ENCODE data around the gene BANF2.
"Not testable (repeated sequence)": the region's sequence is repeated elsewhere in the genome, so short reads cannot be mapped to it uniquely, and the experiment has no call there.

The BANF2 gene

DNA sequence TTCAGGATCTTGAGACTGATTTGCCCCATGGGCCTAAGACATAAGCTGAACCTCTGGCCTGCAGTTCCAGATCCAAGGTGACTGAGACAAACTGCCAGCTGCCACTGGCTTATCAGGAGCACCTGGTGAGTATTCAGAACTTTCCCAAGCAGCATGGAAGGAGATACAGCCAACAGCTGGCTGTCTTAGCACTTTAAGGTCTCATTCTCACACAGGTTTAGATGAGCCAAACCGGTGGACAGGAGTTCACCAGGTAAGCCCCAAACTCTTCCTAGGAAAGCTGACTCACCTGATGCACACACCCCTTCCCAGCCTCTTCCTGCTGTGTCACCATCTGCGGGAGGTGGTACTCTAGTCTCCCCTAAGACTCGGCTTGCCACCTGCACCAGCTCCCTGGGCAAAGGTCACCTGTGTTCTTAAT, at the start of gene BANF2:
Gene BANF2, plus strand, starts transcription at position 36 of the 421 bp plus-strand sequence. CDS start 25,060 bp downstream, outside the sequence.
- no peak for DNase-seq

DNA sequence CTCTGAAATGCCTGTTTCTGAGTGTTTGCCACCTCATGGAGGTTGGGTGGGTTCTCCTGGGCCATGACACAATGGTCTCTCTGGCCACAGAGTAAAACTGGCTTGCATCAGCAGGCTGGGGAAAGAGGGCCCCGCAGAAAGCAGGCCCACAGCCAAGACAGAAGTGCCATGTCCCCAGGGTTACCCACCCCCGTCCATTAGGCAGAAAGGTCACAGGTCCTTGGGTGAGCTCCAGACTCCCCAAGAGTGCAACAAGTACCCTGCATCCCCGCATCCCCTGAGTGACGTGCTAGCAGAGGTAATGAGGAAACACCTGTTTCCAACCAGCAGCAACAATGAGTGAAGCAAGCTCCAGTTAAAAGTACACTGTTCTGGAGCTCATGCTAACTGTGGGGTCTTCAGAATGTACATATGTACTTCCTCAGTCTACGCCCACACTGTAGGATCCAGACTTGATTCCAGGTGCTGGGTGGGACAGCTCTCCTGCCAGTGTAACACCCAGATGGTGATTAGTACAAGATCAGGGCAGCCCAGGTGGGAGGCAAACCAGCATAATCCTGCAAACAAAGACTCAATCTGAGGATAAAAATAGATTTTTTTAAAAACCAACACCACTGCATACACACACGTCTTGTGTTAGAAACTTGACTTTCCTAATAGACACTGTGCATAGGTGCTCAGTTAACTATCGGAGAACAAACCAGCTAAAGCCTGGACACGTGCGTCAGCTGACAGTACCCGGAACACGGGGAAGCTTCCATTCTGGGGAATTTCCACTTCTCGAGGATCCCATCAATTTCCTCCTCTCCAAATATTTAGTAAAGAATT, 49.3 kb upstream of the BANF2 start:
- no peak for DNase-seq

DNA sequence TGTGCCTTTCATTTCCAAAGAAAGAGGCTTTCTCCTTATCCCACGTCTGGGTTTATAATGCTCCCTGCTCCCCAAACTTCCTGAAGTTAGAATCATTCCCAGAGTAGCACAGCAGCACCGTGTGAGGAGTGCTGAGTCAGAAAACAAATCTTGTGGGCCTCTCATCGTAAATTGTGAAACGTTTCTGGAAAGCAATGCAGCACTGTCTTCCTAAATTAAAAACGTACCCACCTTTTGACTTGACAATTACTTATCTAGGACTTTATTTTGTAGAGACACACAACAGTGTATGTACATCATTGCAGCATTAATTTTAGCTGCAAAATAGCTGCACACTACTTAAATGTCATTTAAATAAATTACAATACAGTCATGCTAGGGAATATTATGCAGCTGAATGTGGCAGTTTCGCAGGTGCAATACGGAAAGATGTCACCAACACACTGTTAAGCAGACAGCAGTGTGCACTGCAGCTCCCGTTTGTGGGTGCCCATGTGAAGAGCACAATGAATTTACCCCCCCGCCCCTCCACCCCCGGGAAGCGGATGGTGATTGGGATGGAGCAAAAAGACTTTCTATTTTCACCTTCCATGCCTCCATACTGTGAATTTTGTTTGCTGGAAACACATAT, 48.5 kb upstream of the BANF2 start:
- DNase-seq = no peak

DNA sequence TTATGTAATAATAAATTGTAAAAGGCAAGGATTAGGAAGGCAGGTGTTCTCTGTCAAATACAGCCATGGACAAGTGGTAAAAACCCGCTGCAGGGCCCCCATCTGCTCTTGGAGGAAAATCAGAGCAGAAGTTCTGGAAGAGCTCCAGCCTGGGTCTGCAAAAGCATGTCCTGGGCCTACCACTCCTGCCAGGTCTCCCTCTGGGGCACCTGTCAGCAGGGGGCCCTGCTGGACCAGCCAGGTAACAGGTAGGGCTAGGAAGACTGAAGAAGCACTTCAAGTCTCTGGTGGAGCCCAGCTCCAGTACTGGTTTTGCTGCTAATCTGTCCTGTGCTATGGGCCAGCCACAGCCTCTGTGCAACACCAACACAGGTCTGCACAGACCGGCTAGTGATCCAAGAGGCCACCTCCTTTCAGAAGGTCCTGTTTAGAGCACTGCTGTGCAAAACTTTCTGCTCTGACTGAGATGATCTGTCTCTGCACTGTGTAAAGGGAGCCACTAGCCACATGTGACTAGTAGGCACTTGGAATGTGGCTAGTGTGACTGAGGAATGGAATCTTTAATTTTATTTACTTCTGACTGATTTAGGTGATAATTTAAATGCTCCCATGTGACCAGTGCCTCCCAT, 47.9 kb upstream of the BANF2 start:
- DNase-seq = no peak

DNA sequence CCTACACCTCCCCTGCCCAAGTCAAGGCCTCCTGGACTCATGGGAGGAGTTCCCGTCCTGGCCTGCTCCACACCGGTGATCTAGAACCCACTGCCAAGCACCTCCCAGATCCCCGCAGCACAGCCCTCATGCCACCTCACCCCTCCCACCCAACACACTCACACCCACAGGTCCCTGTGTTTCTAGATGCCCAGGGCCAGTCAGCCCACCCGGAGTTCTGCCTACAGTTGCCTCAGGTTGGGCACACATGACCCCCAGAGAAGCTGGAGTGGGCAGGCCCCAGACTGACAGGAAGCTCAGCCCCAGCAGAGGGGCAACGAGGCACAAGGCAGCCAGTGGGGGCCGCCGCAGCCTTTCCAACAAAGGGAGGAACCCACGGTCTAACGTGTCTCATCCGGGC, 47.4 kb upstream of the BANF2 start:
- no peak for DNase-seq

DNA sequence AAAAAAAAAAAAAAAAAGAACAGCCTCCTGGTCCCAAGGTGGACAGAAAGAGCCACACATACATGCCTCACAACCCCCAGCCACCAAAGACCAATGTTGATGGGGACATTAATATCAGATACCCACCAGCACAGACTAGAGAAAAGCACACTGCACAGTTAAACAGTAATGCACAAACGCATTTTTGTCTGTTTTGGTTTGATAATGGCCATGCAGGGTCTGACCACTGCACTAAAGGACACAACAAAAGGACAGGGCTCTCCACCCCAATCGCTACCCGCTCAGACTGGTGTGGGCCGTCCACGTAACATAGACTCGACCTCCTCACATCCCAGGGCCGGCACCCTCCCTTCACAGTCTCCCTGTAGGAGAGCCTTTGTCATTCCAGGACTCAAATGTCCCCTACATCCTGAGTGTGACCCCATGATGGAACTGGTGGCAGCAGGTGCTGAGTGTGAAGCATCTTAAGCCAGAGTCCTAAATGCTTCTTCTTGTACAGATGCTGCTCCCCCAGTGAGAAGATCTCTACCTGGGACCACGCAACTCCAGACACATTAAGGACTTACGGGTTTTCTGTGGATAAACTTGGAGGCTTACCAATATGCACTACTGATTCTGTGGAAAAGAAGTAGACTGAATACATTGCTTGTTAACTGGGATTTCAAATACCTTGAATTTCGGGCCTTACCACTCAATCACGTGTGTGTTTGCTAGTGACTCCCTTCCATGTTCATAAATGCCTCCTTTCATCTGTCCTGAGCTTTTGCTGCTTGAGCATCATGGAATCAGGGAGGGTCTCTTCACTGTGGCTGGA, 45.7 kb upstream of the BANF2 start:
- DNase-seq = no peak

DNA sequence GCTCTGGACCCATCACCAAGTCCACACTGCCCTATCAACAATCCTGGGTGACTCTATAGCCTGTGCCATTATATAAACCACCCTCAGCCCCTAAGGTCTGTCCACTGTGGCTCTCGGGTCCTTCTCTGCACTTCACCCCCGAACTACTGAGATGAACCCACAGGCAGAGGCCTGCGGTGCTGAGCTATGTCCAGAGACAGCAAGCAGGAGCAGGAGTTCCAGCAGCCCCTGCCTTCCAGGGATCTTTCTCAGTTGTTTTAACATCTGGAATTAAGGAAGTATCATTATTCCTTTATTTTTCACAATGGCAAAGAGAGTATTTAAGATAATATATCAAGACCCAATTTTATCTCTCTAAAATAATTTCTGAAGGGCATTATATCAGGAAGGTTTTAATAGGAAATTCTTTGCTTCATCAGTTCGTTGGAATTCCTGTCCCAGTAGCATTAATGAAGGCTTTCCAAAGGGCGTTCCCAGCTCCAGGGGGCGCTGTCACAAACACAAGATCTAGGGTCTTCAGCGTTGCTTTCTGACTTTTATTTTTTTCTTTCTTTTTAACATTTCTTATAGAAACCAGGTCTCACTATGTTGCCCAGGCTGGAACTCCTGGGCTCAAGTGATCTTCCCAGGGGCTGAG, 45.0 kb upstream of the BANF2 start:
- DNase-seq = peak; percentile 16

DNA sequence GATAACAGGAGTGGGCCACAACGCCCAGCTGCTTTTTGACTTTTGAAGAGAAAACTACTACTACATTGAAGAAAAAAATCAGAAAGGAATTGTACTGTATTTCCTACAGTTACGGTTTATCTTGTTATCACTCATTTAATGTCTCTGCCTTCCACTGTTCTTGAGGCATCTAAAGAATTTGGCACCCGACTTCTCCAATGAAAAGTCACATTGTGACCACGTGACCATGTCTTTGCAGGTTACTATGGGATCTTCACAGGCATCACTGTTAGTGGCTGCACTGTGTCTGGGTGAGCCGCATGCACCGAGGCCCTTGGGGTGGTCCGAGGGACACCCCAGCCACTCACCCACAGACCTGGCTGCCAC, 44.5 kb upstream of the BANF2 start:
- no peak for DNase-seq

DNA sequence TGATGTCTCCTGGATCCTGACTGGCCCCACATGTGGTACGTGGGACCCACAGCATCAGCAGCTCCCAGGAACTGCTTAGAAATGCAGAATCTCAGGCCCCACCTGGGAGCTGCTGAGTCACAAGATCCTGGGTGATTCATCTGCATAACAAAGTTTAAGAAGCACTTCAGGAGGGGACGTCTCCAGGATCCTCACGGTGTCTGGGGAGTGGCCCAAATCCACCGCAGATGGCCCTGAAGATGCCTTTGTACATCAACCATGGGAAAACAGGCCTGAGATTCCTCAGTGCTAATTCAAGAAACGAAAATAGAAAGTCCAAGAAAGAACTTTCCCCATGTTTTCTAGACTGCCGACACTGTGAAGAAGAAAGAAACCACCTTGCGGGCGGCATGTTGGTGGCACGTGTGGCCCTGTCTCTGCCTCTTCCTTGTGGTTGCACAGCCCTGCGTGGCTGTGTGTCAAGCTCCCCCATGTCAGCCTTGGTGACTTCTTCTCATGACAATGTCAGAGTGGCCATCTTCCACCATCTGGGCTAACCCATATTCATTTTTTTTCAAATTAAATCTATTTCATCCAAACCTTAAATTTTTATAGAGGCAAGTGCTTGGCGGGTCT, 43.8 kb upstream of the BANF2 start:
- no peak for DNase-seq

DNA sequence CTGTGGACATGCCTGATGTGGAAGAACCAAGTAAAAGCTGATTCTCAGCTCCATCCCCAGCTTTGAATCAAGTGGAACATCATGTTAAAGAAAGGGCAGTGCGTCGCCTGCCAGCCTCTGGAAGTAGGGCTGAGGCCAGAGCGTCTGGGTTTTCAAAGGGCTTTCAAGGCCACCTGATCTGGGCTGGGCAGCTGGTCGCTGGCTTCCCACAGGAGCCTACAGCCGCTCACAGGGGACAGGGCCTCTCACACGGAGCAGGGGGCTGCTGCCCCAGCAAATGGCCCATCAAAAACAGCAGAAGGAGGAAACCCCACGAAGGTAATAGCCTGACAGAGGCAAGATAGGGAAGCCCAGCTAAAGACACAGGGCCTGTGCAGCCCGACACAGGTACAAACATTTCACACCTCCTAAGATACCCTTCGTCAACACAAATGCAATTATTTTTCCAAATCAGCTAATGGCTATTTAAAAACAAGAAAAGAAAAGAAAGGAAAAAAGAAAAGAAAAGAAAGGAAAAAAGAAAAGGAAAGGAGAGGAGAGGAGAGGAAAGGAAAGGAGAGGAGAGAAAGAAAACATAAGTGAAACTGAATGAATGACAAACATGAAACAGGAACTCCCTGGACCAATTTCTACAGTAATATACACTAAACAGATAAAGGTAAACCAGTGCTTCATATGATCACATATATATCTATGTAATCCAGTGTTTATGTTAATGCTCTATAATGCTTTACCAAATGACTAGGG, 42.5 kb upstream of the BANF2 start:
- DNase-seq = no peak

DNA sequence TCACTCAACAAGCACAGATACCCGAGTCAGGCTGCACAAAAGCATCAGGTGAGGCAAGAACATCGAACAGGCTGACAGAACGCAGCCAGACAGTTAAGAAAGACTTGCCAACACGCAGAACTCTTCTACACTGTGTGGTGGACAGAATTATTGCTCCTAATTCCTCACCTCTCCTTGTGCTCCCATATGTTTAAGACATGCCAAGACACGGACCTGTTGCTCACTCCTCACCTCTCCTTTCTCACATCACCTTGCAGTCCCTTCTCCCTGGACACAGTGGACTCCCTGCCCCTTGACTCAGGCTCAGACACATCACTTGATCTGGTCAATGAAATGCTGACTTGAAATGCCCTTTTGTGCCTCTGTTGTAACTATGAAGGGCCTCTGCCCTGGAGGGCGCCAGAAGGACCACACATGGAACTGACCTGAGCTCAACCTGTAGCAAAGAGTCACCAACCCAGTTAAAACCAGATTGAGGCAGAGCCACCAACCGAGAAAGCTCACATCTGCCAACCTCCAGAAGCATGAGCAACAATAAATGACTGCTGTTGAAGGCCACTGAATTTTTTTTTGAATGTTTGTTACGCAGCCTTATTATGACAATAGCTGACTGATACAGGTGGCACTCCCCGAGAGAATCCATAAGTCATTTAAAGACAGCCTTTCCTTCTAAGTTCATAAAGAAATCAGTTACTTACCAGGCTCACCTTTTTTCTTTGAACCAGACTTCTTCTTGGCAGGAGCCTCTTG, 41.7 kb upstream of the BANF2 start:
- no peak for DNase-seq

DNA sequence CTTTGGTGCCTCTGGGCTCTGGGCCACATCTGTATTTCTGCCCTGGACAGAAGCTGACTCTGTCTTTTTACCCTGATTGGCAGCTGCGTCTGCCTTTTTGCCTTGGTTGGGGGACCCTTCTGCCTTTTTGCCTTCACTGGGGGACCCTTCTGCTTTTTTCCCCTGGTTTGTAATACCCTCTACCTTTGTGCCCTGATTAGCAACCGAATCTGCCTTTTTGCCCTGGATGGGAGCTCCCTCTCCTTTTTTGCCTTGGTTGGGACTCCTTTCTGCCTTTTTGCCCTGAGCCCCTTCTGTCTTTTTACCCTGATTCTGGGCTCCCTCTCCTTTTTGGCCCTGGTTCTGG, 41.1 kb upstream of the BANF2 start:
- no peak for DNase-seq

DNA sequence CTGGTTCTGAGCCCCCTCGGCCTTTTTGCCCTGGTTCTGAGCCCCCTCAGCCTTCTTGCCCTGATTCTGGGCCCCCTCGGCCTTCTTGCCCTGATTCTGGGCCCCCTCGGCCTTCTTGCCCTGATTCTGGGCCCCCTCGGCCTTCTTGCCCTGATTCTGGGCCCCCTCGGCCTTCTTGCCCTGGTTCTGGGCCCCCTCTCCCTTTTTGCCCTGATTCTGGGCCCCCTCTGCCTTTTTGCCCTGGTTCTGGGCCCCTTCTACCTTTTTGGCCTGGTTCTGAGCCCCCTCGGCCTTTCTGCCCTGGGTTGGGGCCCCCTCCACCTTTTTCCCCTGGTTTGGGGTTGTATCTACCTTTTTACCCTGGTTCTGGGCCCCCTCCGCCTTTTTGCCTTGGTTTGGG, 40.4 kb upstream of the BANF2 start:
- not testable (repeated sequence) for DNase-seq

DNA sequence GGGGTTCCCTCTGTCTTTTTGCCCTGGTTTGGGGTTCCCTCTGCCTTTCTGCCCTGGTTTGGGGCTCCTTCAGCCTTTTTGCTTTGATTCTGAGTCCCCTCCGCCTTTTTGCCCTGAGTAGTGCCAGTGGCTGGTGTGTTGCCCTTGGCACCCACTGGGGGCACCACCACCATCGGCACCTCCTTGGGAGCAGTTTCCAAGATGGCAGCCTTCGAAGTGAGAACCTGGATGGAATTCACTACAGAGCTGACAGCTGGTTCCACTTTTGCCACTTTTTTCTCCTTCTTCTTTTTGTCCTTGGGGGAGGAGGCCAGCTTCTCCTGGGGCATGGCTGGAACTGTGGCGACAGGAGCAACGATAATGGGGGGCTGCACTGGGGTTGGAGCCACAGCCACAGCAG, 40.0 kb upstream of the BANF2 start:
- DNase-seq = no peak

DNA sequence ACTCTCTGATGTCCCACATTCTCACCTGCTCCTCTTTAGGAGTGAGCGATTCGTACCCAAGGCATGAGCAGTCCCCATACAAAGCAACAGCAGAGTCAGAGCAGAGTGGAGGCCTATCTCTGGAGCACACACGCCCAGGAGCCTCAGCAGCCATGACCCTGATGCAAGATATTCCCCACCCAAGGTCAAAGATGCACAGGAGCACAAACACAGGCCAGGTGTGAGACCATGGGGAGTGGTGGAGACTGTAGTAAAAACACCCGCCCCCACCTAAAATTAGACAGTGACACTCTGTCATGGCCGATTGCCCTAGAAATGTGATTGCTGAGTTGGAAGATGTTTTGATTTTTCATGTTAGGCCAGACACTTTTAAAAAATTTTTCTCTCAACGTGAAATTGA, 39.1 kb upstream of the BANF2 start:
- DNase-seq = no peak

DNA sequence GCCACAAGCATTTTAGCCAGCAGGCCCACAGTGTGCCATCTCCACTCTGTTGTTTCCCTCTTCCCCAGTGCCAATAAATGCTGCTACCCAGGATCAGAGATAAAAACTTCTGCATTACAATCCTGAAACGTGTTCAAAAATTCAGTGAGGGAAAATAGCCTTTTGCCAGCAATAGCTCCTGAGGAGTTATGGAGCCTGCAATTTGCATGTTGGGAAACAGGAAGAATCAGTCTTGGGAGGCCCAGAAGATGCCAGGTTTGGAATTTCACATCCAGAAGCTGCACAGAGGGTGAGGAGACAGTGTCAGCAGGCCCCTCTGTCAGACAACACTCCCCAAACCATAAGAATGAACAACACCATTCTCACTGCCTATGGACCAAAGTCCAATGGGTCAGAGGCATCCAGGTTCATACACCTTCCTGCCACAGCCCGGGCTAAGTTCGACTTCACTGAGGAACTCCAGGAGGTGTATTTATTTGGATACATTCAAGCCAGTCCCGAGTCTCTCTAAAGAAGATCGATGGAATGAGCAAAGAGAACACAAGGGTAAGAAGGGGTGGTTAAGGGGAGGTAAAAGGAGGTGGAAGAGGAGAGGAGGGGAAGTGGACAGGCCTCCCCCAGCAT, 38.5 kb upstream of the BANF2 start:
- DNase-seq = no peak

DNA sequence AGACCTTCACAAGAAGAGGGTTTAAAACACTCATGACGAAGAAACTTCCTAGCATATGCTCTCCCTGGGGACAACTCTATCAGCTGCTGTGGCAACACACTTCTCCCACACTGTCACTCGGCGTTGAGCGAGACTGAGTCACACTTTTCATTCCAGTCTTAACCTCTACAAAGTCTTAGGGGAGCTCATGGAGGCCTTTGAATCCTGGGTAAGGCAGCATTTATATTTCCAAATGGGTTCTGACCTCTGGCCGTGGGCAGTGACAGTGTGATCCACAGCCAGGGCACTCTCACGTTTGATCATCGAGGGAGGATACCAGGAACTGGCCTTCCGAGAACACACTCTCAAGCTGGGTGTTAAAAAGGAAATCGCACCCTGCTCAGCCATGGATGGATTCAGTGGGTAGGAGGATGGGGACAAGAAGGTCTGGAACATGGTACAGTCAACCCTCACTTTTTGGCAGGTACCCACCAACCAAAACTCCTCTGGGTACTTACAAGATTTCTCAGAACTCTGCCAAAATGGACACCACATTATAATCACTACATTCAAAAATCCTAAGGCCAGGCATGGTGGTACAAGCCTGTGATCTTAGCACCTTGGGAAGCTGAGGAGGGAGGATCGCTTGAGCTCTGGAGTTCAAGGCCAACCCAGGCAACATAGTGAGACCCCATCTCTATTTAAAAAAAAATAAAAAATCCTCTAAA, 37.3 kb upstream of the BANF2 start:
- no peak for DNase-seq

DNA sequence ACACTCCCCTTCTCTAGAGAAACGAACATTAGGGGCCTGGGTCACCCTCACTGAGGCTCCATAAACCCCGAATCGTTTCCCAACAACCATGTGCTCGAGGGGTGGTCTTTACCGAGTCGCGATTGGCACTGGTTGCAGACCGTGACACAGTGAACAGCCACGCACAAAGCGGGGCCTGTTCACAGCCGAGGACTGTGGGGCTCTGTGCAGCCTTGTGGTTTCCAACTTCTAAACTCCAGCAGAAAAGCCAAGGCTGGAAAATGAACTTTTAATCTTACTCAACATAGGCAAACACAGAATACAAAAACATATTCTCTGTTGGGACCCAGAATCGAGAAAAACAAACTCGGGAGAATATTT, 36.7 kb upstream of the BANF2 start:
- no peak for DNase-seq

DNA sequence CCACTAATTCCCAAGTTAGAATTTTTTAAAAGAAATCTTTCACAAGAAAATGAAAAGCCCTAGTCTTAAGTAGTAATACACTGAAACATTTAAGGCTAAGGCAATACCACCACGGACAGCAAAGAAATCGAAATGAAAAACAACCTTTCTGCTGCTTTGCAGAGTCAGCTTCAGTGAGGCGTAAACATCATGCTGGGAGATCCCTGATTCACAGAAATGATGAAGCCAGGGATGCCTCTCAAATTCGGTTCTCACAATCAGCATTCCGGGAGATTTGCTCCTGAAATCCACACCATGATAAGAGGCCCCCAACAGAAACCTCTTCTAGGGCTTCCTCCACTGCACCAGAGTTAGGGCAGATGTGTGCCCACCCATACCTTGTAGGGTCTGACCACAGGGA, 36.3 kb upstream of the BANF2 start:
- DNase-seq = no peak
